PC-3 (cell line): Measurements from ENCODE around the gene KDM3A. TPM values are rescaled to one million over a fixed set of nuclear protein-coding genes. Genes with fewer than 3 reads are reported as not detected.

Experiments
- ATAC-seq: fragments of 200-7000 bp; cut with Tn5 transposase; 2 replicates; pipeline ENCODE4 v1.9.1; 2020; ENCODE audit warnings: mild to moderate bottlenecking, moderate library complexity
- BruUV-seq: library from RNA; stranded (reverse); fragments of 400-500 nt; replicated peaks from 2 replicates; lab custom pipeline; 2021; lab: Mats Ljungman, UMichigan
- CTCF ChIA-PET: fragments of 300-600 bp; sonication (Branson Sonifier 250); formaldehyde crosslinking; loops from one replicate; lab custom pipeline; 2022; ENCODE audit warnings: antibody characterized with exemption; lab: Charles Lee
- POLR2A ChIA-PET: fragments of 300-600 bp; sonication (Branson Sonifier 250); formaldehyde crosslinking; loops from one replicate; lab custom pipeline; 2022; ENCODE audit warnings: antibody characterized with exemption; ENCODE audit not compliant: unreplicated experiment; lab: Charles Lee
- DNase-seq: peaks from one replicate; pipeline ENCODE4 v3.0.0-alpha.2; 2015
- H2AFZ ChIP-seq: fragments of 300-600 bp; sonication (generic); 2 replicates; pipeline ENCODE4 v1.6.0; 2016; ENCODE audit warnings: antibody characterized with exemption, low read length
- H3F3A ChIP-seq: fragments of 300-600 bp; sonication (generic); one replicate; pipeline ENCODE4 v1.6.0; 2017; ENCODE audit warnings: antibody characterized with exemption, low read length, control low read depth, mild to moderate bottlenecking; ENCODE audit not compliant: unreplicated experiment
- H3K27ac ChIP-seq: fragments of 300-600 bp; sonication (generic); 2 replicates; pipeline ENCODE4 v1.5.1; 2016; ENCODE audit warnings: mild to moderate bottlenecking, low read length
- H3K27me3 ChIP-seq: fragments of 300-600 bp; sonication (generic); 2 replicates; pipeline ENCODE4 v1.6.1; 2016; ENCODE audit warnings: low read length, mixed read lengths
- H3K36me3 ChIP-seq: fragments of 300-600 bp; sonication (generic); 2 replicates; pipeline ENCODE4 v1.6.1; 2016; ENCODE audit warnings: low read depth, mixed run types, low read length, mixed read lengths
- H3K4me1 ChIP-seq: fragments of 300-600 bp; sonication (generic); 2 replicates; pipeline ENCODE4 v1.5.1; 2016; ENCODE audit warnings: low read length; ENCODE audit not compliant: insufficient read depth
- H3K4me2 ChIP-seq: fragments of 300-600 bp; sonication (generic); 2 replicates; pipeline ENCODE4 v1.6.0; 2016; ENCODE audit warnings: low read length
- H3K4me3 ChIP-seq: fragments of 300-600 bp; sonication (generic); 2 replicates; pipeline ENCODE4 v1.5.1; 2016; ENCODE audit warnings: mild to moderate bottlenecking, low read length, mixed read lengths
- H3K79me2 ChIP-seq: fragments of 300-600 bp; sonication (generic); 2 replicates; pipeline ENCODE4 v1.6.1; 2017; ENCODE audit warnings: low read length, mixed read lengths
- H3K9ac ChIP-seq: fragments of 300-600 bp; sonication (generic); 2 replicates; pipeline ENCODE4 v1.6.0; 2016; ENCODE audit warnings: mild to moderate bottlenecking, low read length
- H3K9me2 ChIP-seq: fragments of 300-600 bp; sonication (generic); replicated peaks from 2 replicates; pipeline ENCODE4 v1.6.1; 2016; ENCODE audit warnings: mixed run types, low read length, mixed read lengths
- H3K9me3 ChIP-seq: fragments of 300-600 bp; sonication (generic); 2 replicates; pipeline ENCODE4 v1.6.1; 2016; ENCODE audit warnings: low read length, mixed read lengths
- H4K20me1 ChIP-seq: fragments of 300-600 bp; sonication (generic); 2 replicates; pipeline ENCODE4 v1.6.1; 2016; ENCODE audit warnings: low read length, mixed read lengths
- CTCF ChIP-seq: fragments of 300-600 bp; sonication (generic); conservative IDR thresholded peaks from 2 replicates; pipeline ENCODE4 v1.5.1; 2017; ENCODE audit warnings: antibody characterized with exemption, low read depth, mild to moderate bottlenecking, low read length
- EZH2 ChIP-seq: fragments of 300-600 bp; sonication (generic); IDR thresholded peaks from one replicate; pipeline ENCODE4 v1.6.1; 2017; ENCODE audit warnings: antibody characterized with exemption, mild to moderate bottlenecking, low read length; ENCODE audit not compliant: unreplicated experiment
- EZH2phosphoT487 ChIP-seq: fragments of 300-600 bp; sonication (generic); IDR thresholded peaks from 2 replicates; pipeline ENCODE4 v1.6.1; 2018; ENCODE audit warnings: mild to moderate bottlenecking, antibody characterized with exemption, low read length, borderline replicate concordance
- intact Hi-C: fragments of 100-400 bp; cut with micrococcal nuclease; formaldehyde crosslinking; loops from 2 replicates; pipeline ENCODE4 v1.9.0; 2023
- total RNA-seq: library from RNA; depleted of rRNA; stranded (reverse); fragments of >200 nt; gene quantifications from 2 replicates; pipeline ENCODE4 v1.2.3, GENCODE V29; 2014

Gene KDM3A
- total RNA-seq, 1 experiment from 2014 or later, result 32.2 TPM

DNA sequence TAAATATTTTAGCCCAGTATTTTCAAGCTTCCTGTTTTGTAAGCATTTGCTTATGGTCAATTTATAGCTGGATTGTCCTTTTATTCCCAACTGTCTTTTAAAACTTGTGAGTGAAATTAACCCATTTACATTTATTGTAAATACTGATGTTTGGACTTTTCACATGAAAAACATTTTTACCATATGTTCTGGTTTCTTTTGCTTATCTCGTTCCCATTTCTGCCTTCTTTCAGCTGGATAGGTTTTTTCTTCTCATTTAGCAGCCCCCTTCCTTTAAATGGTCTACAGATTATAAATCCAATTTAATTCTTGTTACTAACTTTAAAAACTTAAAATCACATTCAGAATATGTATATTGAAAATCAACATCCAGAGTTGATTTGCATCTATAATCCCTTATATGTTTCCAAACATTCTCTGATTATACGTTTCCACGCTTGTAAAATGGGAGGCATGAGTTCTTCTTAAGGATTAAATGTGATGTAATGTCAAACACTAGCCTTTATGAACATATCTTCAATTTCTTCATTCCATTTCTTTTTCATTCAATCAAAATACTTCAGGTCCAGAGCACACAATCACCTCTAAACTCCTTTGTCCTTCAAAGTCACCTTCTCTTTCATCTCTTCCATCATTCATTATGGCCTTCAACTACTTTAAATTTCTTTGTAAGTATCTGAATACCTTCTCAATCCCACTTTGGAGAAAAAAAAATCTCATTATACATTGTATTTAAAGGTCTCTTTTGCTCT, 1.1 kb upstream of the KDM3A start:
- Histone ChIP-seq H3K79me2 (peaks cover 33% of the 10 kb centered on the region), H2AFZ (peak overlapping the region; percentile 99), H4K20me1 (peaks cover 28% of the 10 kb centered on the region), H3K27ac (peak overlapping the region; percentile 89), H3K27me3 (no peaks in the 10 kb centered on the region), H3K9me2 (no peaks in the 10 kb centered on the region), H3K4me1 (peaks cover 23% of the 10 kb centered on the region), H3K9ac (no peak overlapping the region; the same call in 1 of the 2 replicates), H3F3A (no peaks in the 10 kb centered on the region), H3K4me3 (no peak overlapping the region), H3K9me3 (peaks cover 21% of the 10 kb centered on the region), H3K4me2 (no peak overlapping the region), H3K36me3 (peaks cover 30% of the 10 kb centered on the region)
- ChIA-PET POLR2A (no interaction called here), CTCF (interaction anchor here (0.8 kb wide), 1 partner anchor 69 kb away, joined by 7 read pairs; no protein-coding TSS in a partner anchor)
- ATAC-seq (no peak), DNase-seq (no peak)
- intact Hi-C loops, result loop anchor here (2.0 to 5.0 kb wide), 7 partner anchors 37 to 333 kb away; partner anchors contain the start of genes CHMP3, IMMT, POLR1A and PTCD3
- BruUV-seq, result TSS peak; percentile 87
- TF ChIP-seq CTCF (no peak), EZH2phosphoT487 (no peak), EZH2 (no peak)

DNA sequence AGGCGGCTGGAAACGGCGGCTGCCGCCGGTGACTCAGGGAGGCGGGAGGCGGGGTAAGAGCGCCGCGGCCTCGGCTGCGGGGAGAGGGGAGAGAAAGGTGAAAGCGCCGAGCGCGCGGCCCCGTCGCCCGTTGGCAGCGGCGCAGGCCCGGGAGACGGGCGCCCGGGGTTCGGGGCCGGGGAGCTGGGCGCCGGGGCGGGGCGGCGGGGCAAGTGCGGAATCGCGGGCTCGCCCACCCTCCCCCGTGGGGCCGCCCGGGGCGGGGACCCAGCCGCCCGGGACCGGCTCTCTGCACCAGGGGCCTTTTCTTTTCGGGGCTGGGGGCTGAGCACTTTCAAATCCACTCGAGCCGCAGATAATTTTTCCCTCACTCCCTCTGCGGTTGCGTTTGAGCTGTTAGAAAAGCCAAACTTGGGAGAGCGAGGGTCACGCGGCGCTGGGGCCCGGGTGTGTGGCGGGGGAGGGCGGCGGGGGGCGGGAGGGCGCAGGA, 266 bp downstream of the KDM3A start:
- ChIA-PET POLR2A (interaction anchor here (0.6 to 0.7 kb wide), 7 partner anchors 45 to 700 kb away, joined by 3 to 12 read pairs (median 3); no protein-coding TSS in a partner anchor), CTCF (interaction anchor here (0.7 kb wide), 2 partner anchors 30 to 120 kb away, joined by 5 to 6 read pairs; no protein-coding TSS in a partner anchor)
- H4K20me1 ChIP-seq, result peaks cover 42% of the 10 kb centered on the region
- peaks cover 47% of the 10 kb centered on the region for H3K79me2 ChIP-seq
- peak overlapping the region; percentile 52 for H3K9ac ChIP-seq
- intact Hi-C loops, result loop anchor here (2.0 to 5.0 kb wide), 7 partner anchors 36 to 334 kb away; partner anchors contain the start of genes CHMP3, IMMT, POLR1A and PTCD3
- H3K4me3 ChIP-seq, result peak overlapping the region; percentile 81
- no peaks in the 10 kb centered on the region for H3K27me3 ChIP-seq
- DNase-seq, result no peak
- H3K27ac ChIP-seq, result no peak overlapping the region
- no peaks in the 10 kb centered on the region for H3K9me2 ChIP-seq
- no peak for TF ChIP-seq EZH2phosphoT487
- no peak for TF ChIP-seq CTCF
- TF ChIP-seq EZH2, result no peak
- peaks cover 21% of the 10 kb centered on the region for H3K9me3 ChIP-seq
- no TSS peak for BruUV-seq
- peaks cover 34% of the 10 kb centered on the region for H3K4me1 ChIP-seq
- H3F3A ChIP-seq, result no peaks in the 10 kb centered on the region
- ATAC-seq, result no peak
- H2AFZ ChIP-seq, result no peak overlapping the region
- H3K36me3 ChIP-seq, result peaks cover 42% of the 10 kb centered on the region
- no peak overlapping the region for H3K4me2 ChIP-seq
